Psoas muscle (tissue), 8 donors: ENCODE measurements around the gene CLDN15. TPM values are rescaled to one million over a fixed set of nuclear protein-coding genes. Genes with fewer than 3 reads are reported as not detected.
"Not testable (repeated sequence)": the region's sequence is repeated elsewhere in the genome, so short reads cannot be mapped to it uniquely, and the experiment has no call there.

Experiments
- ATAC-seq, 4 donors: fragments of 200-7000 bp; cut with Tn5 transposase; one replicate each; pipeline ENCODE4 v1.9.1; 2020; ENCODE audit warnings: moderate library complexity in 3 of 4, mild to moderate bottlenecking in 2 of 4
- DNase-seq, 2 donors: peaks; one replicate each; pipeline ENCODE4 v3.0.0-alpha.2; 2020
- H3K27ac ChIP-seq: fragments of 200-600 bp; one replicate; pipeline ENCODE4 v1.8.0; 2022
- H3K27me3 ChIP-seq, 3 donors: fragments of 200-600 bp in 1 of 3; one replicate each; pipeline versions ENCODE4 v1.6.1 to v1.8.0; 2013 to 2022; ENCODE audit warnings: low read length in 2 of 3, mild to moderate bottlenecking in 2 of 3, moderate library complexity in 1 of 3; ENCODE audit not compliant: insufficient read depth in 3 of 3
- H3K36me3 ChIP-seq, 2 donors: fragments of 200-600 bp in 1 of 2; one replicate each; pipeline versions ENCODE4 v1.6.1 to v1.8.0; 2013 to 2022; ENCODE audit warnings: low read depth in 1 of 2, mild to moderate bottlenecking in 1 of 2, moderate library complexity in 1 of 2; ENCODE audit not compliant: insufficient read depth in 1 of 2
- H3K4me1 ChIP-seq: fragments of 200-600 bp; one replicate; pipeline ENCODE4 v1.8.0; 2022
- H3K4me3 ChIP-seq: fragments of 200-600 bp; one replicate; pipeline ENCODE4 v1.8.0; 2022; ENCODE audit warnings: mild to moderate bottlenecking
- H3K9me3 ChIP-seq: fragments of 200-600 bp; one replicate; pipeline ENCODE4 v1.8.0; 2022
- WGBS, 3 donors: extraction: QIAGEN DNeasy Blood & Tissue Kit; methylation state at CpG; one replicate each; pipeline versions ENCODE4 v1.1.6 to v1.1.7; 2013; 5-methylcytosine and 5-hydroxymethylcytosine counted together
- intact Hi-C, 2 donors: fragments of 100-400 bp; cut with DNase I; formaldehyde crosslinking; loops; one replicate each; pipeline versions ENCODE4 v1.11.0 to v1.14.2; 2022
- long read RNA-seq, 2 donors: library from polyadenylated mRNA; unstranded; transcript quantifications; one replicate each; pipeline ENCODE4 v2.0.0, GENCODE V29; 2021
- polyA plus RNA-seq, 3 donors: library from polyadenylated mRNA; stranded (reverse); fragments of 200-250 nt; gene quantifications; one replicate each; pipeline ENCODE4 v1.2.3, GENCODE V29; 2013
- total RNA-seq, 4 donors: library from RNA; stranded (reverse); fragmentation: NEBNext Ultra II Directional in 2 of 4; extraction: Animal tissue kit (Norgen Biotek cat#: 25700) in 2 of 4; gene quantifications; one replicate each; pipeline versions ENCODE4 v1.2.1 to v1.2.4, GENCODE V29; 2021 to 2023
- TF ChIP-seq, protein P1 (sequence below): fragments of 200-600 bp; IDR thresholded peaks from one replicate; pipeline ENCODE4 v1.8.0; 2022; ENCODE audit warnings: antibody characterized with exemption
- donor health status: healthy with polysubstance abuse.
- donor health status: DM: no; HTN: no; CAD: no; lungs with moderate emphysema.
- donor health status: Bipolar disorder and iron deficiency.
- donor health status: healthy.
- donor health status: DM: yes; HTN: yes; CAD: no.
- donor health status: DM: no; HTN: no; CAD: no.
- donor health status: DM: no; HTN: no; CAD: no.
- donor health status: DM: yes; HTN: yes; CAD: no.

Gene CLDN15
- total RNA-seq (1 to 10 TPM; 1.0 to 2.1 (median 1.5) TPM), polyA plus RNA-seq (1 to 10 TPM in 2 of 3 donors, under 1 TPM in 1; 0.52 to 2.2 (median 1.9) TPM)
- long read RNA-seq, donor 1, partial matches to known transcripts, result 0 of 3 reads
- long read RNA-seq, donor 1, other reads (novel, unspliced or antisense), result 3 of 3 reads
- long read RNA-seq, donor 2, result 0 reads

- peak; percentile 89 to 91 for DNase-seq
- WGBS, 3 donors, result 27 to 41% (median 39%) methylated on average over 31 of the region's 31 CpGs
- intact Hi-C loops, result loop anchor here in 1 of 2 donors (2.0 kb wide), 1 partner anchor 15 kb away; no protein-coding TSS in a partner anchor
These were observed at the start of gene CLDN15 for GRCh38 chr7:101237206-101238067. TSS of gene CLDN15 (minus strand) at chr7:101237802. CDS start at chr7:101237581, 221 bp downstream.

DNA sequence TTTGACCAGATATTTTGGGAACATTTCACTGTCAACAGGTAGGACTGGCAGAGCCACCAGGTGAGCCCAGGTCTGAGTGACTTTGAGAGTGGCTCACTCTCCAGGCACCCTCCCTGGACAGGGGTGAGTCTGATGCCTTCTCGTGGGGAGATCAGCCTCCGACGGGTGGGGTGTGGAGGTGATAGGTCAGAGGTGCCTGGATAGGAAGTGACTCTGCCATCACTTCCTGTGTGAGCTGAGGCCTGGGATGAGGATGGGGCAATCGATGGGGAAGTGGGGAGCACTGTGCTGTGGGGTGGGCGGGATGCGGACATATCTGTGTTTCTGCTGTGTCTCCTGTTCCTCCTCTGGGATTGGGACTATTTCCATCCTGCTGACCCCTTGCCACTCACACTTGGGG, 49.4 kb upstream of the CLDN15 start:
- TF ChIP-seq, protein P1, sequence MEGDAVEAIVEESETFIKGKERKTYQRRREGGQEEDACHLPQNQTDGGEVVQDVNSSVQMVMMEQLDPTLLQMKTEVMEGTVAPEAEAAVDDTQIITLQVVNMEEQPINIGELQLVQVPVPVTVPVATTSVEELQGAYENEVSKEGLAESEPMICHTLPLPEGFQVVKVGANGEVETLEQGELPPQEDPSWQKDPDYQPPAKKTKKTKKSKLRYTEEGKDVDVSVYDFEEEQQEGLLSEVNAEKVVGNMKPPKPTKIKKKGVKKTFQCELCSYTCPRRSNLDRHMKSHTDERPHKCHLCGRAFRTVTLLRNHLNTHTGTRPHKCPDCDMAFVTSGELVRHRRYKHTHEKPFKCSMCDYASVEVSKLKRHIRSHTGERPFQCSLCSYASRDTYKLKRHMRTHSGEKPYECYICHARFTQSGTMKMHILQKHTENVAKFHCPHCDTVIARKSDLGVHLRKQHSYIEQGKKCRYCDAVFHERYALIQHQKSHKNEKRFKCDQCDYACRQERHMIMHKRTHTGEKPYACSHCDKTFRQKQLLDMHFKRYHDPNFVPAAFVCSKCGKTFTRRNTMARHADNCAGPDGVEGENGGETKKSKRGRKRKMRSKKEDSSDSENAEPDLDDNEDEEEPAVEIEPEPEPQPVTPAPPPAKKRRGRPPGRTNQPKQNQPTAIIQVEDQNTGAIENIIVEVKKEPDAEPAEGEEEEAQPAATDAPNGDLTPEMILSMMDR, result no peak
- 61 to 75% (median 67%) methylated on average over 6 of the region's 6 CpGs for WGBS, 3 donors
- Histone ChIP-seq H3K27me3 (peaks cover 0 to 15% (median 4%) of the 10 kb centered on the region in 3 donors), H3K4me3 (no peak overlapping the region), H3K4me1 (no peaks in the 10 kb centered on the region), H3K27ac (no peak overlapping the region), H3K9me3 (no peaks in the 10 kb centered on the region), H3K36me3 (no peaks in the 10 kb centered on the region)
- intact Hi-C loops, result no loop called here
- DNase-seq (no peak), ATAC-seq (no peak)

More at GRCh38 chr7:101237206-101238067, at the start of gene CLDN15:
- TF ChIP-seq, protein P1, result no peak
- Histone ChIP-seq H3K27ac (peak within 1 kb of the TSS; percentile 58), H3K36me3 (peaks cover 3 to 37% of the 10 kb centered on the region in 2 donors), H3K4me3 (peak within 1 kb of the TSS; percentile 28), H3K4me1 (peaks cover 24% of the 10 kb centered on the region), H3K9me3 (no peaks in the 10 kb centered on the region), H3K27me3 (no peaks in the 10 kb centered on the region)
- ATAC-seq, result peak; percentile 23 to 68 (median 60)

DNA sequence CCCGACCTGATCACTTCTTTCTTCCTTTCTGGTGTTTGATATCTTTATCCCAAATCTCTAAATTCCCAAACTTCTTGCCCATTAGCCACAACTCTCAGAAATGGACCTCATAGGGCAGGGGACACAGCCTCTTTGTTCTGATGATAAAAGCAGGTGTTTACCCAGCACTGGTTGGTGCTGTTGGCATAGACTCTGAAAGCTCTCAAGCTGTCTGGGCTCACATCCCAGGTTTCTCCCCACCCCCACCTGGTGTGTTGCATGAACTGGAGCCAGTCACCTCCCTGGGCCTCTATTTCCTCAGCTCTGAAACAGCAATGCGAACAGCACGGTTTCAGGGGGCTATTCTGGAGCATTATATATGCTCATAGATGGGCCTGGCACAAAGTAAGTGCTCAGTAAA, 48.3 kb upstream of the CLDN15 start:
- DNase-seq, intact Hi-C loops, ATAC-seq: not testable (repeated sequence)

GRCh38 chr7:101285171-101285570, 47.6 kb upstream of the CLDN15 start:
- WGBS, 3 donors, result 75 to 82% (median 76%) methylated on average over 9 of the region's 9 CpGs
- DNase-seq (no peak), ATAC-seq (no peak)
- Histone ChIP-seq H3K4me1 (no peaks in the 10 kb centered on the region), H3K4me3 (no peak overlapping the region), H3K27ac (no peak overlapping the region), H3K9me3 (no peaks in the 10 kb centered on the region), H3K27me3 (no peaks in the 10 kb centered on the region), H3K36me3 (no peaks in the 10 kb centered on the region)
- intact Hi-C loops, result no loop called here
- TF ChIP-seq, protein P1, result no peak

More for the DNA sequence above, 48.3 kb upstream of the CLDN15 start:
- H3K27me3 ChIP-seq, H3K9me3 ChIP-seq, H3K27ac ChIP-seq, H3K4me3 ChIP-seq, H3K36me3 ChIP-seq, H3K4me1 ChIP-seq: not testable (repeated sequence)
- 64 to 74% (median 74%) methylated on average over 3 of the region's 3 CpGs for WGBS, 3 donors

DNA sequence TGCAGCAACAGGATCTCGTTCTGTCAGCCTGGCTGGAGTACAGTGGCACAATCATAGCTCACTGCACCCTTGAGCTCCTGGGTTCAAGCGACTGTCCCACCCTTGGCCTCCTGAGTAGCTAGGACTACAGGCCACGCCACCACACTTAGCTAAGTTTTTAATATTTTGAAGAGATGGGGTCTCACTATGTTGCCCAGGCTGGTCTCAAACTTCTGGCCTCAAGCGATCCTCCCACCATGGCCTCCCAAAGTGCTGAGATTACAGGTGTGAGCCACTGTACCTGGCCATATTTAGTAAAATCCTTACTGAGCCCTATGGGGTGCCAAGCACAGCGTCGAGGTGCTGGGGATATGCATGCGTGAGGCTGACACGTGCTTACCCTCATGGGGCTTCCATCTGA, 43.3 kb upstream of the CLDN15 start:
- H3K27ac ChIP-seq, H3K36me3 ChIP-seq, H3K4me1 ChIP-seq, H3K9me3 ChIP-seq, H3K4me3 ChIP-seq, DNase-seq, ATAC-seq: not testable (repeated sequence)
- peaks cover 0 to 32% (median 0%) of the 10 kb centered on the region in 3 donors for H3K27me3 ChIP-seq
- 88 to 92% (median 91%) methylated on average over 8 of the region's 8 CpGs for WGBS, 3 donors
- intact Hi-C loops, result loop anchor here in 1 of 2 donors (5.0 kb wide), 1 partner anchor 139 kb away; no protein-coding TSS in a partner anchor
